NT2/D1 (cell line): ENCODE results near the gene CLIC6.

Source experiments
- SUZ12 ChIP-seq: IDR thresholded peaks from 2 replicates; pipeline ENCODE4 v1.6.1; 2011; ENCODE audit not compliant: insufficient read length, insufficient read depth; ENCODE audit errors: extremely low read depth
- YY1 ChIP-seq: IDR thresholded peaks from 2 replicates; pipeline ENCODE4 v1.6.1; 2011; ENCODE audit not compliant: insufficient read length, insufficient read depth
- ZNF274 ChIP-seq: IDR thresholded peaks from 2 replicates; pipeline ENCODE4 v1.6.1; 2011; ENCODE audit warnings: mild to moderate bottlenecking, low read depth, low read length

DNA sequence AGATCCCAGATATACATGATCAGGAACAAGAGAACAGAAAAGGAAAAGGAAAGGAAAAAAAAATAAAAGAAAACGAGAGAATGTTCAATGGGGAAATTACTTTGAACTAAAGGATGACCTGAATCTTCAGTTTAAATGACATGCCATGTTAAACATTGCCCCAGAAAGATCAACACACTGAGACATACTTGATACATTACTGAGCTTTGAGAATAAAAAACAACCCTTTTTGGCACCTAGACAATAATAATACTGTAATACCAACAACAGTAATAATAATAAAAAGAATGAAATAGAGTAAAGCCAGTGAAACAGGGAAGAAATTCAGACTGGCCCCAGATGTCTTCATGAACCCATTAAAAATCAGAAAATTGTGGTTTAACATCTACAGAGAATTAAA is 44.8 kb downstream of the CLIC6 start:
- TF ChIP-seq SUZ12 (no peak), YY1 (no peak), ZNF274 (no peak)
